Measurements from ENCODE around the gene TNFAIP3. TPM values are rescaled to one million over a fixed set of nuclear protein-coding genes. Genes with fewer than 3 reads are reported as not detected.
"Not testable (repeated sequence)": the region's sequence is repeated elsewhere in the genome, so short reads cannot be mapped to it uniquely, and the experiment has no call there.

The TNFAIP3 gene
- 10 to 100 TPM in 2 of 3 donors, 1 to 10 TPM in 1; 7.1 to 92.0 (median 15.6) TPM for polyA plus RNA-seq

DNA sequence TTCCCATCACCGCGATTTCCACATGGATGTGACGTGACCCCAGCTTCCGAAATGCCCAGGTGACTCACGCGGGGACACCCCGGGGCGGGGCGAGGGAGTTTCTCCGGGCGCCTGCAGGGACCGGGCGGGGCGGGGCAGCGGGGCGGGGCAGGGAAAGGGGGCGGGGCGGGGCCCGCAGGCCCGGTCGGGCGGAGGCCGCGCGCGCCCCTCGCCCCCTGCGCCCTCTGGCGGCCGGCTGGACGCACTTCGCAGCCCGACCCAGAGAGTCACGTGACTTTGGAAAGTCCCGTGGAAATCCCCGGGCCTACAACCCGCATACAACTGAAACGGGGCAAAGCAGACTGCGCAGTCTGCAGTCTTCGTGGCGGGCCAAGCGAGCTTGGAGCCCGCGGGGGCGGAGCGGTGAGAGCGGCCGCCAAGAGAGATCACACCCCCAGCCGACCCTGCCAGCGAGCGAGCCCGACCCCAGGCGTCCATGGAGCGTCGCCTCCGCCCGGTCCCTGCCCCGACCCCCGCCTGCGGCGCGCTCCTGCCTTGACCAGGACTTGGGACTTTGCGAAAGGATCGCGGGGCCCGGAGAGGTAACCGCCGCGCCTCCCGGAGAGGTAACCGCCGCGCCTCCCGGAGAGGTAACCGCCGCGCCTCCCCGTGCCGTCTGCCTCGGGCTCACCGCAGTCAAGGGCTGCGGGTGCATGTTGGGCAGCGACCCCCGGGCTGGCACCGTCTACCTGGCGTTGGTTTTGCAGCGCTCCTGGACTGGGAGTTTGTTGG lies at the start of gene TNFAIP3:
Gene TNFAIP3 (plus strand): TSS at position 346 of the 771 bp plus-strand sequence. CDS start 3,969 bp downstream, outside the sequence.
- H3K27ac ChIP-seq (ENCODE audit: low read depth, low read length) = peak within 1 kb of the TSS; percentile 76
- WGBS, 3 donors = 0 to 1% (median 1%) methylated on average over 73 to 87 of the region's 87 CpGs

DNA sequence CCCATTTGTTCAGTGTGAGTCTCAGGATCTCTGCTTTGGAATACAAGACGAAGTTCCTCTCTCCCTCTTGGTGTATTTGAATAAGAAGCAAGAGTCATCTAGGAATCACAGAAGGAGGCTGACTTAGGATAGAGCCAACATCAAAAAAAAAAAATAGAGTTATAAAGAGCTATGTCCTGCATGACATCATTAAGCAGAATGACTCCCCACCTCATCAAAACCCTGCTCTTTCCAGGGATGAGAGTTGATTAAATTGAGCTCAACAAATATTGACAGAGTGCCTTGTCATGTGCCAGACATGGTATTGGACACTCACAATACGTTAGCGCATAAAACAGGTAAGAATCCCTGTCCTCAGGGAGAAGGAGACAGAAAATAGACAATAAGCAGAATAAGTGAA lies 48.6 kb upstream of the TNFAIP3 start:
- H3K27ac ChIP-seq (ENCODE audit: low read depth, low read length) = no peak overlapping the region
- WGBS, 3 donors = 93 to 98% (median 94%) methylated on average over 3 of the region's 3 CpGs

DNA sequence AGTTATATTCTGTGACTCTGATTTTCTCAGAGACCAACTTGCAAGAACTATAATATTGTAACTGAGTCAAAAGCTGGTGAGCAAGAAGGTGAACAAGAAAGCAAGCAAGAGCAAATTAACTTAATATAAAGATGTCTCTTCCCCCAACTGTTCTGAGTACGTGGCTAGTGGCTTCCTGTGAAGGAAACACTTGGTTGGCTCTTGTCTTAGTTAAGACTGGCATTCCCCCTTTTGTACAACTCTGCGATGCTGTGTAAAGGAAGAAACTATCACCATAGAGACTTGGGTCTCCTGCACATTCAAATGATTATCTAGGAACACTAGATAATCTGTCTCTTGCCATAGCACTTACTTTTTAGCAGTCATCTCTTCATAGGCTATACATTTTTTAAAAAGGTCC lies 47.3 kb upstream of the TNFAIP3 start:
- 42 to 80% (median 56%) methylated on average over 2 of the region's 2 CpGs for WGBS, 3 donors
- no peak overlapping the region for H3K27ac ChIP-seq (ENCODE audit: low read depth, low read length)

DNA sequence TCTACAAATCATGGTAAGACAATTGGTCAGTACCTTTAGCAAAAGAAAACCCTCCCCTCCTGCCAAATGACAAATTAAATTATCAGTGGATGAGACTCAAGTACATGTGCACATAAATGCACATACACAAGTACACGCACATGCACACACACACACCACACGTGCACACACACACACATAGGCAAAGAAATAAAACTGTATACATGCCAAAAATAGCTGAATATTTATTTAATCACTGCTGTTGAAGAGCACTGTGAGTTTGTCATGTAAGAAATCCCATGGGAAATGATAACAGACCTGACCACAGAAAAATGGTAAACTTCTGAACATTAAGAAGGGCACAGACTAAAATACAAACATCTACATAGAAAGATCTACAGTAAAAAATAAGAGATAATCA lies 46.6 kb upstream of the TNFAIP3 start:
- WGBS, 3 donors = 77 to 86% (median 86%) methylated on average over 2 of the region's 2 CpGs
- no peak overlapping the region for H3K27ac ChIP-seq (ENCODE audit: low read depth, low read length)

DNA sequence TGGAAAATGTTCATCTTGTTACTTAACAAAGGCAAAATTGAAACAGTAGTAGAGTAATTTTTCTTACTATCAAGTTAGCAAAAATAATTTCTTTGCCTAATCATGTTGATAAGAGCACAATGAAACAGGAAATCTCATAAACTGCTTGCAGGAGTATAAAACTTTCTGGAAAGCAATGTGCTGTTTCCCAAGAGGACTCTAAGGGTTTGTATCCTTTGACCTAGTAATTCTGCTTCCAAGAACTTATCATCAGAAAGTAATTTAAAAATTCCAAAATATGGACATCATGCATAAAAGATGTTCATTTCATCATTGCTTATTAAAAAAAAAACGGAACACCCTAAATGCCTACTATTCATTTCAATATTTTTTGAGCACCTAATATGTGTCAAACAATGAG lies 46.1 kb upstream of the TNFAIP3 start:
- WGBS, 3 donors = 39 to 80% (median 40%) methylated on average over 1 of the region's 1 CpG
- H3K27ac ChIP-seq (ENCODE audit: low read depth, low read length) = no peak overlapping the region

DNA sequence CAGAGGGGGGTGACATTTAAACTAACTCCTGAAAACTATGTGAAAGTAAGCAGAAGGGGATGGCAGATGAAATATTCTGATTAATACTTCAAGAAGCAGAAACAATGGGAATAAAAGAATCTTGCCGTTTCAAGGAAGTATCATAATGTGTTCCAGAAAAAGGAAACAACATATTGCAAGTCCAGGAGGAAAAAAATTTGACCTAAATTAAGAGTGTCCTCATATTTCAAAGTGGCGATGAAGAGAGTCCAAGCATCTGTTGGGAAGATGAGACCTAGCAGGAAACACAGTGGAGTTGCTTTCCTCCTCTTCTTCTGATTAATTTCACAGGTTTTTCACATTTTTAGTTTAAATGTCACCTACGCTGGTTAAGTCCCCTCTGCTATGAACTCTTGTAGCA lies 45.6 kb upstream of the TNFAIP3 start:
- 47 to 57% (median 51%) methylated on average over 3 of the region's 3 CpGs for WGBS, 3 donors
- no peak overlapping the region for H3K27ac ChIP-seq (ENCODE audit: low read depth, low read length)

DNA sequence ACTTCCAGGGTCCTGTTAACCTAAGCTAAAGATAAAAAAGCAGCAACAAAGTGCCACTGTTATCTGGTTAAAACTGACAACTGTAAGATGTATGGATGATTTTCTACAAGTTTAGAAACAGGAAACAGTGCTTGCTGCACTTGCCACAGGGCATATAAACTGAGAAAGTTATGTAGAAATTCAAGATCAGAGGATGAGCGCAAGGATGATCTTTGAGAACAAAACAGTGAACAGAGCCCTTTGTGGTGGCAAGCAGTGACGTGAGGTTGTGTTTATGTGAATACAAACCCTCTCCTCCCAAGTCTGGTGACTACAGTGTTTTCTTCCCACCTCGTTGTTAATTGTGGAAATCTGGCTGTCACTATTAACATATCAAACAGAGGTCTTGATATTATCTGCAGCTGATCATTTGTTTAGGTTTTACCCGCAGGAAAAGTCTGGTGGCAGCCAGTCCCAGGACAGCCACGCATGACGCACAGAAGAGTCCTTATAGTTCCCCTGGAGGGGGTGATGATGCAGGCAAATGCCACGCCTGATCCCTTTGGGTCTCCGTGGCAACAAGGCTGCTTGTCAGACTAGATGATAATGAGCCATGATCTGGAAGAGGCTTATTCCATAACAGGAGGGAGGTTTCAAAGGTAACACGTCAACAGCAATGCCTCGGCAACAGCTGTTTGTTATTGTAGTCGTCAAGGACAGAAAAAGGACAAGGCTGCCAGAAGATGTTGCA lies 43.1 kb upstream of the TNFAIP3 start:
- 37 to 49% (median 37%) methylated on average over 11 of the region's 11 CpGs for WGBS, 3 donors
- no peak overlapping the region for H3K27ac ChIP-seq (ENCODE audit: low read depth, low read length)

DNA sequence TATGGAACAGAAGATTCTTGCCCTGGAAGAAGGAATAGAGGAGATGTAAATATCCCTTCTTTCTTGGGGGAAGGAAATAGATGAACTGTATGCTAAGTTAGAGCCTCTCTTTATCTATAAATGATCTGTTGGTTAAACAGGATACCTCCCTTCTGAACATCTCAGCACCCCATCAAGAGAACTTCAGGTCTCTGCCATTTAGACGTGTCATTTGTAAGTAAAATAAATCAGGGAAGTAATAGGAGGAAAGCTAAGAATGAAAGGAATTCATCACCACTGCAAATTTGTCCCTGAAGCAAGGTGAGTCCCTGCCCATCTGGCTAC lies 42.5 kb upstream of the TNFAIP3 start:
- no peak overlapping the region for H3K27ac ChIP-seq (ENCODE audit: low read depth, low read length)
- WGBS, 3 donors = 42 to 66% (median 50%) methylated on average over 1 of the region's 1 CpG

DNA sequence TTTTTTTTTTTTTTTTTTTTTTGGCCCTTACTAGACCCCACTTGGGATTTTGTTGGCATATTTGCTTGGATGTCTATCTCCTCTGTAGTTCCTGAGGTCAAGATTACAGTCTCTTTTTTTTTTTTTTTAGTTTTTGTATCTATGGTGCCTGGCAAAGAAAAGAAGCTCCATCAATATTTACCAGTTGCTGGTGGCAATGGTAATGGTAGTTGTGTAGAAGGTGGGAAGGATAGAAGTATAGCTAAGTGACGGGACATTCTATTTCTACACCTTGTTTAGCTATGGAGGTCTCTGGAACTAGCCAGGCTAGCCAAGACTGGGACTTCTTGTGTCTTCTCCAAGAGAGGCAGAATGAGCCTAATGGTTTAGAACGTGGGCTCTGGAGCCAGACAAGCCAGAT lies 42.2 kb upstream of the TNFAIP3 start:
- 79 to 83% (median 80%) methylated on average over 2 of the region's 2 CpGs for WGBS, 3 donors
- H3K27ac ChIP-seq (ENCODE audit: low read depth, low read length) = no peak overlapping the region

DNA sequence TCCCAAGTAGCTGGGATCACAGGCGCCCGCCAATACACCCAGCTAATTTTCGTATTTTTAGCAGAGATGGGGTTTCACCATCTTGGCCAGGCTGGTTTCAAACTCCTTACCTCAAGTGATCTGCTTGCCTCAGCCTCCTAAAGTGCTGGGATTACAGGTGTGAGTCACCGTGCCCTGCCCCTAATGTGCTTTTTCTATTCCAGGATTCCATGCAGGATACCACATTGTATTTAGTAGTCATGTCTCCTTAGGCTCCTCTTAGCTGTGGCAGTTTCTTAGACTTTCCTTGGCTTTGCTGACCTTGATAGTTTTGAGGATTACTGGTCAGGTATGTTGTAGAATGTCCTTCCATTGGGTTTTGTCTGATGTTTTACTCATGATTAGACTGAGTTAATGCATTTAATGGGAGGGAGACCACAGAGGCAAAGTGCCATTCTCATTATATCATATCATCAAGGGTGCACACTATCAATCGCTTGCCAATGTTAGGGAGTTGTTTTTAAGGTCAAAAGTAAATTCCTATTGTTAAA lies 39.6 kb upstream of the TNFAIP3 start:
- no peak overlapping the region for H3K27ac ChIP-seq (ENCODE audit: low read depth, low read length)
- 94 to 95% (median 95%) methylated on average over 5 of the region's 5 CpGs for WGBS, 3 donors

DNA sequence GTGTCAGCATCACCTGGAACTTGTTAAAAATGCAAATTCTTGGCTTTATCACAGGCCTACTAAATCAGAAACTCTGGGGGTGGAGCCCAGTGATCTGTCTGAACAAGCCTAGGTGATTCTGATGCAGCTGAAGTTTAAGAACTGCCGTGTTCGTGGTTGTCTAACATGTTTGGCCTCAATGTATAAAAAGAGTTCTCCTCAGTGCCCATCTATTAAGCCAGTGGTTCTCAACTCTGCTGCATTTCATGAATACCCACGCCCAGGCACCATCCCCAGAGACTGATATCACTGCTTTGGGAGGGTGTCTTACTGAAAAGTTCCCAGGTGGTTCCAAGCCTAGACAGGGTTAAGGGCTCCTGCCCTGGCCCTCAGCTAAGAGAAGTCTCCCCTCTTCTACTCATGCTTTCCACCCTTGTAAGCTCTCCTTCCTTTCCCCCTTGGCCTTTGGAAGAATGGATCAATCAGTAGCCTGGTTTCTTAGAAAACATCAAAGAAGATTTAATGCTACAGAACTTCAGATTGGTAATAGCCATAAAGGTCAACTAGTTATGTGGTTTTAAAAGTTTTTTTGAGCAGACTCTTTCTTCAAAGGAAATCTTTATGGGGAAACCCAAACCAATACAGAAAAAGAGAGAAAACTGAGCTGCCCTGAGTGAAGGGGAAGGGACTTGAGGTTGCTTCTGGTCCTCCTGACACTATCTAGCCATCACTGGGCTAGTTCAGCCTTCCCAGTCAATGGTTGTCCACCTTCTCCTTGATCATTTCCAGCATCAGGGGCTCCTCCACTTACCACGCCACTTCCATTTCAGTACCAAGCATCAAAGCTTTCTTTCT lies 38.9 kb upstream of the TNFAIP3 start:
- H3K27ac ChIP-seq (ENCODE audit: low read depth, low read length) = no peak overlapping the region
- WGBS, 3 donors = 91 to 97% (median 97%) methylated on average over 4 of the region's 4 CpGs

DNA sequence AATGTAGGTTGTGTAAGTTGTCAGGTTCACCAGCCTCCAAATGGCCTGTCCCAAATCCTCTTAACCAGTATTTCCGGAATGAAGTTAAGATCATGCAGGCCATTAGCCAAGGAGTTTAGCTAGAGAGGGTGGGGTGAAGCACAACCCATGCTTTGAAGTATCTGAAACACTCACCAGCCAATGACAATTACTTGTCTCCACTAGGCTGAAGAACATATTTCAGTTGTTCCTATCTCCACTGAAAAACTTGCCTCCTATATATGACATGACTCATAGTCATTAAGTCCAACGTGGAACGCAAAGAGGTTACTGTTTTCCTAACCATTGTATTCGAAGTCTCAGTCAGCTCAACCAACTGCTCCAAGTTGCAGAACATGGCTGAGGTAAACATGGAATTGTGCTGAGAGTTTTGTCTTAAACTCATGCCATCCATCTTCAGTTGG lies 37.4 kb upstream of the TNFAIP3 start:
- 88 to 97% (median 95%) methylated on average over 4 of the region's 4 CpGs for WGBS, 3 donors

DNA sequence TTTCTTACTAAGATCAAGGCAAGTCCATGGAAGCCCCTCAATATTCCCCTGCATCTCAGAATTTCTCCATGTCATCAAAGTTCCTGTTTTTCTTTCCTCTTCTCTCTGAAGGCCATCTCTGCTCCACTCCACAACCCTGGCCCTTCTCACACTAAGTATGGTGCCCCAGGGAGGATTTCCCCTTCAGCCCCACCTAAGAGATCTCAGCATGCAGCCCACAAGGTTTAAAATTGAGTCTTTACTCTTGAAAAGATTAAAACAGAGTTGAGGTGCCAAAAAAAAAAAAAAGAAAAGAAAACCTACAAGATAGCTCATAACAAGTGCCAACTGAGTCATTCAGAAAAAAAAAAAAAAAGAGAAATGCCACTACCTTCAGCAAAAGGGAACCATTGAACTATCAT lies 36.5 kb upstream of the TNFAIP3 start:
- no peak overlapping the region for H3K27ac ChIP-seq (ENCODE audit: low read depth, low read length)

More for the DNA sequence above, 37.4 kb upstream of the TNFAIP3 start:
- H3K27ac ChIP-seq (ENCODE audit: low read depth, low read length) = no peak overlapping the region

DNA sequence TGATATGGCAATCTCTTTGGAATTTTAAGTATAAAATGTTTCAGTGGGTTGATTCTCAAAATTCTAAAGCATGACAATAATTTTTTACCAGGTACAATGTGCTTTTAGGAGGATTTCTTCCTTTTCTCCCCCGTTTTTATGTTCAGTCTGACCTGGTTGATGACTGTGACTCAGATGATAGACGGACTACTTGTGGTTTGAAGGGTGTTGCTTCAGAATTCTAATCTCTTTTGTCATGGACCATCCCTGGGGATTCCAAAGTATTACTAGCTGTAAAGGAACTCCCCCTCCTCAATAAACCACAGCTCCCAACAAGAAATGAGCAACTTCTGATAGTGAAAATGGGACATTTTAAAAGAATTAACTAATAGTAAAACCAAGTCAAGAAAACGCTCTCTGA lies 34.9 kb upstream of the TNFAIP3 start:
- 71 to 89% (median 80%) methylated on average over 3 of the region's 3 CpGs for WGBS, 3 donors
- H3K27ac ChIP-seq (ENCODE audit: low read depth, low read length) = no peak overlapping the region

DNA sequence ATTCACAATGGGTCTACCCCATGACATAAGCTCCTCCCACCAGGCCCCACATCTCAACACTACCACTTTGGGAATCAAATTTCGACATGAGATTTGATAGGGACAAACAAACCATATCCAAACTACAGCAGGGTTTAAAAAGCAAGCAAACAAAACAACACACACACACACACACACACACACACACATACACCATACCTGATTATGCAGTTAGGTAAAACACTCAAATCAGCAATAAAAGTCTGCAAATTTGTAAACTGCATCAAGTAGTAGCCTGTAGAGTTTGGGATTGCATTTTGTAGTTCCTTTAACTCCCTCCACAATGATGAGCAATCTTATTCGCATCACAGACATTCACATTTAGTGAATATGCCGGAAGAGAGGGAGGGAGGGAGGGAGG lies 32.6 kb upstream of the TNFAIP3 start:
- H3K27ac ChIP-seq (ENCODE audit: low read depth, low read length) = no peak overlapping the region
- WGBS, 3 donors = 82 to 94% (median 92%) methylated on average over 3 of the region's 3 CpGs

DNA sequence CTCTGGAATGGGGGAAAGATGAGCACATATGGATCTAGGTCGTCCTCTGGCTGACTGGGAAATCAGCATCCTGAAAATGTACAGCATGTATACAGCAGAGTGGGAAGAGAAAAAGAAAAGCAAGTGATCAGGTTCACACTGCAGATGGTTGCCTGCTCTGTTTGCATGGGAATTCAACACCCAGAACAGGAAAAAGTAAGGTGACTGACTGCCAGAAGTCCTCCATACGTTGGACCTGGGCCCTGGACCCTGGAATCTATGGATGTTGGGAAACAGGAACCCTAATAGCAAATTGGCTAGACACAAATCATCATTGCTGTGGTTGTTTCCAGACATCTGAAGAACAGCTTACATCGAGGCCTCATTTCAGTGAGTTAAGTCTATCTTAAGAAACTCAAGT lies 30.3 kb upstream of the TNFAIP3 start:
- 68 to 75% (median 68%) methylated on average over 3 of the region's 3 CpGs for WGBS, 3 donors
- no peak overlapping the region for H3K27ac ChIP-seq (ENCODE audit: low read depth, low read length)

DNA sequence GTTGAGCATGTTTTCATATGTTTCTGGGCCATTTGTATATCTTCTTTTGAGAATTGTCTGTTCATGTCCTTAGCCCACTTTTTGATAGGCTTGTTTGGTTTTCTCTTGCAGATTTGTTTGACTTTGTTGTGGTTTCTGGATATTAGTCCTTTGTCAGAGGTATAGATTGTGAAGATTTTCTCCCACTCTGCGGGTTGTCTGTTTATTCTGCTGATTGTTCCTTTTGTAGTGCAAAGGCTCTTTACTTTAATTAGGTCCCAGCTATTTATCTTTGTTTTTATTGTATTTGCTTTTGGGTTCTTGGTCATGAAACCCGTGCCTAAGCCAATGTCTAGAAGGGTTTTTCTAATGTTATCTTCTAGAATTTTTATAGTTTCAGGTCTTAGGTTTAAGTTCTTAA lies 29.0 kb upstream of the TNFAIP3 start:
- H3K27ac ChIP-seq (ENCODE audit: low read depth, low read length) = not testable (repeated sequence)
- 57 to 94% (median 80%) methylated on average over 2 of the region's 2 CpGs for WGBS, 3 donors

DNA sequence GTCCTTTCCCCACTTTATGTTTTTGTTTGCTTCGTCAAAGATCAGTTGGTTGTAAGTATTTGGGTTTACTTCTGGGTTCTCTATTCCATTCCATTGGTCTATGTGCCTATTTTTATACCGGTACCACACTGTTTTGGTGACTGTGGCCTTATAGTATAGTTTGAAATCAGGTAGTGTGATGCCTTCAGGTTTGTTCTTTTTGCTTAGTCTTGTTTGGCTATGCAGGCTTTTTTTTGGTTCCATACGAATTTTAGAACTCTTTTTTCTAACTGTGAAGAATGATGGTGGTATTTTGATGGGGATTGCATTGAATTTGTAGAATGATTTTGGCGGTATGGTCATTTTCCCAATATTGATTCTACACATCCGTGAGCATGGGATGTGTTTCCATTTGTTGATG lies 28.5 kb upstream of the TNFAIP3 start:
- H3K27ac ChIP-seq (ENCODE audit: low read depth, low read length) = not testable (repeated sequence)
- 84 to 87% (median 84%) methylated on average over 5 of the region's 5 CpGs for WGBS, 3 donors

DNA sequence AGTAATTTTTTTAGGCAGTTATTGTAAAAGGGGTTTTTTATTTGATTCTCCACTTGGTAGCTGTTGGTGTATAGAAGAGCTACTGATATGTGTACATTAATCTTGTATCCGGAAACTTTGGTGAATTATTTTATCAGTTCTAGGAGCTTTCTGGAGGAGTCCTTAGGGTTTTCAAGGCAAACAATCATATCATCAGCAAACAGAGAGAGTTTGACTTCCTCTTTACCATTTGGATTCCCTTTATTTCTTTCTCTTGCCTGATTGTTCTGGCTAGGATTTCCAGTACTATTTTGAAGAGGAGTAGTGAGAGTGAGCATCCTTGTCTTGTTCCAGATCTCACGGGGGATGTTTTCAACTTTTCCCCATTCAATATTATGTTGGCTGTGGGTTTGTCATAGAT lies 28.0 kb upstream of the TNFAIP3 start:
- H3K27ac ChIP-seq (ENCODE audit: low read depth, low read length) = no peak overlapping the region
- 69 to 88% (median 71%) methylated on average over 2 of the region's 2 CpGs for WGBS, 3 donors

Data from adipose tissue (tissue), 3 donors.